GM23248 (cell line): ENCODE measurements around the gene NMS.

Experiments
- EZH2 ChIP-seq: fragments of 200-600 bp; sonication (generic); IDR thresholded peaks from 2 replicates; pipeline ENCODE4 v1.6.1; 2018; ENCODE audit warnings: antibody characterized with exemption, mild to moderate bottlenecking; ENCODE audit not compliant: insufficient read depth, poor library complexity, severe bottlenecking
- EZH2phosphoT487 ChIP-seq: fragments of 200-600 bp; sonication (generic); IDR thresholded peaks from 2 replicates; pipeline ENCODE4 v1.6.1; 2018; ENCODE audit warnings: antibody characterized with exemption, moderate library complexity, mild to moderate bottlenecking, low read depth; ENCODE audit not compliant: insufficient read depth

GRCh38 chr2:100494712-100495111 lies 24.4 kb downstream of the NMS start:
- no peak for TF ChIP-seq EZH2
- TF ChIP-seq EZH2phosphoT487, result no peak
